Thyroid gland (tissue), 4 donors: ENCODE data around the gene WIPF3. TPM values are rescaled to one million over a fixed set of nuclear protein-coding genes. Genes with fewer than 3 reads are reported as not detected.

Source experiments
- DNase-seq, 2 donors: peaks; one replicate each; pipeline ENCODE4 v3.0.0-alpha.2; 2019
- H3K27ac ChIP-seq, 3 donors: fragments of 200-600 bp; sonication (generic); 1 replicate in 2 of 3; 2 replicates in 1 of 3; pipeline ENCODE4 v1.5.1; 2016 to 2019; ENCODE audit warnings: mild to moderate bottlenecking in 1 of 3, moderate library complexity in 1 of 3
- H3K27me3 ChIP-seq: fragments of 200-600 bp; sonication (generic); one replicate; pipeline ENCODE4 v1.5.1; 2019
- H3K36me3 ChIP-seq, 2 donors: fragments of 200-600 bp; sonication (generic); one replicate each; pipeline ENCODE4 v1.5.1; 2016 to 2019
- H3K4me1 ChIP-seq, 2 donors: fragments of 200-600 bp; sonication (generic); one replicate each; pipeline ENCODE4 v1.5.1; 2017 to 2019
- H3K4me3 ChIP-seq, 3 donors: fragments of 200-600 bp; sonication (generic); replicated peaks in 1 of 3; 1 replicate in 2 of 3; 2 replicates in 1 of 3; pipeline ENCODE4 v1.5.1; 2016; ENCODE audit warnings: mild to moderate bottlenecking in 1 of 3
- H3K9me3 ChIP-seq: fragments of 200-600 bp; sonication (generic); one replicate; pipeline ENCODE4 v1.5.1; 2017
- CTCF ChIP-seq, 6 experiments: fragments of 200-600 bp in 3 of 6; fragments of 450-650 bp in 3 of 6; sonication (generic) in 3 of 6; IDR thresholded peaks; one replicate each; pipeline ENCODE4 v1.5.1; 2016 to 2019; ENCODE audit warnings: antibody characterized with exemption in 6 of 6, mild to moderate bottlenecking in 2 of 6, inconsistent platforms in 1 of 6, moderate library complexity in 1 of 6
- POLR2A ChIP-seq, 2 donors: fragments of 450-650 bp; IDR thresholded peaks; one replicate each; pipeline ENCODE4 v1.6.1; 2017; ENCODE audit warnings: antibody characterized with exemption in 2 of 2, mild to moderate bottlenecking in 2 of 2, moderate library complexity in 1 of 2
- WGBS, 2 donors: methylation state at CpG; one replicate each; pipeline ENCODE4 v1.1.5; 2017; 5-methylcytosine and 5-hydroxymethylcytosine counted together
- intact Hi-C: fragments of 100-400 bp; cut with DNase I; formaldehyde crosslinking; loops from one replicate; pipeline ENCODE4 v1.15.1; 2023
- total RNA-seq, 4 donors: library from RNA; depleted of rRNA; stranded (reverse); fragments of >200 nt; gene quantifications; one replicate each; pipeline ENCODE4 v1.2.3, GENCODE V29; 2016

WIPF3 gene, protein sequence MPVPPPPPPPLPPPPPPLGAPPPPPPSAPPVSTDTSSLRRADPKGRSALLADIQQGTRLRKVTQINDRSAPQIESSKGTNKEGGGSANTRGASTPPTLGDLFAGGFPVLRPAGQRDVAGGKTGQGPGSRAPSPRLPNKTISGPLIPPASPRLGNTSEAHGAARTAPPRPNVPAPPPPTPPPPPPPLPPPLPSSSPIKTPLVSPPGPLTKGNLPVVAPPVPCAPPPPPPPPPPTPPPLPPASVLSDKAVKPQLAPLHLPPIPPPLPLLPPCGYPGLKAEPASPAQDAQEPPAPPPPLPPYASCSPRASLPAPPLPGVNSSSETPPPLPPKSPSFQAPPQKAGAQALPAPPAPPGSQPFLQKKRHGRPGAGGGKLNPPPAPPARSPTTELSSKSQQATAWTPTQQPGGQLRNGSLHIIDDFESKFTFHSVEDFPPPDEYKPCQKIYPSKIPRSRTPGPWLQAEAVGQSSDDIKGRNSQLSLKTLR
- total RNA-seq: 1 to 10 TPM in 2 of 4 donors, under 1 TPM in 2; 0.22 to 1.2 (median 0.70) TPM

- Histone ChIP-seq H3K36me3 (no peaks in the 10 kb centered on the region), H3K27me3 (no peaks in the 10 kb centered on the region), H3K9me3 (no peaks in the 10 kb centered on the region), H3K27ac (no peak within 1 kb of the TSS), H3K4me3 (peak within 1 kb of the TSS in 2 of 3 donors; percentile 24 to 38), H3K4me1 (peaks cover 7 to 10% of the 10 kb centered on the region in 2 donors)
- DNase-seq: peak; percentile 49 to 53
- intact Hi-C loops: no loop called here
- no peak for TF ChIP-seq POLR2A (IDR thresholded peaks at IDR 0.05)
- peak in 1 of 6 experiments; percentile 11 for TF ChIP-seq CTCF (IDR thresholded peaks at IDR 0.05)
- WGBS, 2 donors: 3 to 11% methylated on average over 11 to 25 of the region's 99 CpGs
Observed at GRCh38 chr7:29806208-29806994, at the start of gene WIPF3. TSS of gene WIPF3 (plus strand) at chr7:29806508. CDS start at chr7:29834725, 28,217 bp downstream.

DNA sequence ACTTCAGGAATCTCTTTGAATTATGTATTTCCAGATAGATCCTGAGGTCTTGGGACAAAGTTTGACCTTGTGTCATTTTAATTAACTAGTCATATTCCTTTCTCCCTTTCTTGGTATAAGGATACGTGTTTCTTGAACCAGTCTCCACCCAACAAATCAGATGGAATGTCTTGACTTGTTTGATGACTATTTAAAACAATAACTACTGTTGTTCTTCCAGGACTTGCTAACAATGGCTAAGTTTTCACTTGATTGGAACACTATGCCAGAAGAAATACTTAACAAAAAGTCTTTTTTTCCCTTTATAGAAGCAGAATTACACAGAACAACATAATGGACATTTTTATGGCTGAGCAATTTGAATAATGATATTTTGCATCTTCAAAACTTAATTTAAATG lies 43.0 kb upstream of the WIPF3 start:
- intact Hi-C loops: no loop called here
- no peak for DNase-seq
- WGBS, 2 donors: 74 to 82% methylated on average over 1 of the region's 1 CpG
- Histone ChIP-seq H3K4me1 (no peaks in the 10 kb centered on the region), H3K9me3 (no peaks in the 10 kb centered on the region), H3K27me3 (no peaks in the 10 kb centered on the region), H3K27ac (no peak overlapping the region), H3K4me3 (no peak overlapping the region), H3K36me3 (no peaks in the 10 kb centered on the region)
- TF ChIP-seq CTCF (IDR thresholded peaks at IDR 0.05) (no peak), POLR2A (IDR thresholded peaks at IDR 0.05) (no peak)

- Histone ChIP-seq H3K4me1 (no peaks in the 10 kb centered on the region), H3K4me3 (no peak overlapping the region), H3K27me3 (no peaks in the 10 kb centered on the region), H3K27ac (no peak overlapping the region), H3K9me3 (no peaks in the 10 kb centered on the region), H3K36me3 (no peaks in the 10 kb centered on the region)
- peak in 1 of 2 donors; percentile 6 for DNase-seq
- intact Hi-C loops: no loop called here
- no peak for TF ChIP-seq POLR2A (IDR thresholded peaks at IDR 0.05)
- TF ChIP-seq CTCF (IDR thresholded peaks at IDR 0.05): peak in 1 of 6 experiments; percentile 6
- WGBS, 2 donors: 62 to 66% methylated on average over 2 of the region's 2 CpGs
Observed at GRCh38 chr7:29764227-29764626, 42.1 kb upstream of the WIPF3 start.

- H3K27me3 ChIP-seq: no peaks in the 10 kb centered on the region
- H3K4me1 ChIP-seq: no peaks in the 10 kb centered on the region
- DNase-seq: no peak
- intact Hi-C loops: no loop called here
- no peak overlapping the region for H3K27ac ChIP-seq
- H3K9me3 ChIP-seq: no peaks in the 10 kb centered on the region
- TF ChIP-seq CTCF (IDR thresholded peaks at IDR 0.05) (no peak), POLR2A (IDR thresholded peaks at IDR 0.05) (no peak)
- 38 to 50% methylated on average over 5 of the region's 5 CpGs for WGBS, 2 donors
- H3K36me3 ChIP-seq: no peaks in the 10 kb centered on the region
- H3K4me3 ChIP-seq: no peak overlapping the region
Observed at GRCh38 chr7:29765490-29765889, 40.8 kb upstream of the WIPF3 start.
